ENCODE data around the gene UTP25.

DNA sequence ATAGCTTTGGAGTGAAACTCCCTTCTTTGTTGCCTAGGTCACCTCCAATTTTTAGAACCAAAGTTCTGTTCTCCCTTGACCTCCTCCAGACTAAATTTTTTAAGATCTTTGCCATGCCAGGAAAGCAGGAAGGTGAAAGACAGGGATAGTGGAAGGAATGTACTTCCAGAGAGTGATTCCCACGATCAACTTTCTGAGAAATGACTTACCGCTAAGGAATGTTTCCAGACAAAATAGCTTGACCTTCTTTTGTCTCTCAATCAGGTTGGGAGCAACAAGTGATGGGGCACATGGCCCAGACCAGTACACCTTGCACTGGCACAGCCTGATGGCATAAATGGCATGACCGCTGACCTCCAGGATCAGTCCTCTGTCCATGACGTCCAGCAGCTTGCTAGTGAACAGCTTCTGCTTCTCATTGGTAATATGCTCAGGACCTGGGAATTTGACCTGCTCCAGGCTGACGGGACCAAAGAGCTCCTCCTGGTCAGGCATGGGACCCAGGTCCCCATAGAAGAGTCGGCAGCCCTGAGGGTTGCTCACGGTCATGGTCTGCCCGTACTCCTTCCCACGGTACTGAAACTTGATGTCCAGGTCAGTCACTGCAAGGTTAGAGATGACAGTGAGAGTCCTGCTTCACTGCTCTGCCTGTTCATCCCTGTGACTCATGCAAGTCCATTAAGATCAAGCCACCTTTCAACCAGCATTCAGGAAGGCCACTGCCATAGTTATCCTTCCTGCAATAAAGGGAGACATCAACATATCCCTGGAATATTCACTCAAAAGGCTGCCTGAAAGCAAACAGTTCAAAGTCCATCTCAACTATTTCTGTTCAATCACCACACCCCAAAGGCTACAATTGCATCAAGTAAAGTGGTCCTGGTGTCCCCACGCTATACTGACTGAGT lies 37.2 kb upstream of the UTP25 start:
- TF ChIP-seq, protein P1, sequence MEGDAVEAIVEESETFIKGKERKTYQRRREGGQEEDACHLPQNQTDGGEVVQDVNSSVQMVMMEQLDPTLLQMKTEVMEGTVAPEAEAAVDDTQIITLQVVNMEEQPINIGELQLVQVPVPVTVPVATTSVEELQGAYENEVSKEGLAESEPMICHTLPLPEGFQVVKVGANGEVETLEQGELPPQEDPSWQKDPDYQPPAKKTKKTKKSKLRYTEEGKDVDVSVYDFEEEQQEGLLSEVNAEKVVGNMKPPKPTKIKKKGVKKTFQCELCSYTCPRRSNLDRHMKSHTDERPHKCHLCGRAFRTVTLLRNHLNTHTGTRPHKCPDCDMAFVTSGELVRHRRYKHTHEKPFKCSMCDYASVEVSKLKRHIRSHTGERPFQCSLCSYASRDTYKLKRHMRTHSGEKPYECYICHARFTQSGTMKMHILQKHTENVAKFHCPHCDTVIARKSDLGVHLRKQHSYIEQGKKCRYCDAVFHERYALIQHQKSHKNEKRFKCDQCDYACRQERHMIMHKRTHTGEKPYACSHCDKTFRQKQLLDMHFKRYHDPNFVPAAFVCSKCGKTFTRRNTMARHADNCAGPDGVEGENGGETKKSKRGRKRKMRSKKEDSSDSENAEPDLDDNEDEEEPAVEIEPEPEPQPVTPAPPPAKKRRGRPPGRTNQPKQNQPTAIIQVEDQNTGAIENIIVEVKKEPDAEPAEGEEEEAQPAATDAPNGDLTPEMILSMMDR (IDR thresholded peaks at IDR 0.05): no peak
- TF ChIP-seq ZFX (IDR thresholded peaks at IDR 0.05; ENCODE audit: borderline replicate concordance): no peak

Data from 22Rv1 (cell line).